ENCODE results near the gene PDE3A.

DNA sequence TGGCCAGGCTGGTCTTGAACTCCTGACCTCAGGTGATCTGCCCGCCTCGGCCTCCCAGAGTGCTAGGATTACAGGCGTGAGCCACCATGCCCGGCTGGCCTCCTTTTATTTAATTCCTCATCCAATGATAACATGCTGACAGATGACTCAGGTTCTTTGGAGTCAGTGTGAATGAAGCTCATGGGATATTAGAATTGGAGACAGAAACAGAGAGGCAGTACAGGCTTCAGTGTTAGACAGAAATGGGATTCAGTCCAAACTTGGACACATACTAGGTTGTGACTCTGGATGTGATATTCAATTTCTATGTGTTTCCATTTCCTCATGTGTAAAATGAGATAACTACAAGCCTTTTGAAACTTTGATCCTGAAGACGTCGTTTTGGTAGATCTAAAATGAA, 47.3 kb downstream of the PDE3A start:
- TF ChIP-seq CTCF (IDR thresholded peaks at IDR 0.05; ENCODE audit: low read length) = no peak
- no peak for TF ChIP-seq EZH2phosphoT487 (IDR thresholded peaks at IDR 0.05; ENCODE audit: low read length)
